Small intestine (tissue), 16 donors: ENCODE measurements around the gene CENPVL1. TPM values are rescaled to one million over a fixed set of nuclear protein-coding genes. Genes with fewer than 3 reads are reported as not detected.
"Not testable (repeated sequence)": the region's sequence is repeated elsewhere in the genome, so short reads cannot be mapped to it uniquely, and the experiment has no call there.

ENCODE experiments used
- DNase-seq, 2 donors: peaks; one replicate each; pipeline versions ENCODE4 v3.0.0 to v3.0.0-alpha.2; 2013
- FAIRE-seq: peaks from 2 replicates; lab custom pipeline; 2012; peaks lifted over from hg19 to GRCh38; lab: Jason Lieb, UNC
- H3K27ac ChIP-seq, 3 donors: one replicate each; pipeline ENCODE4 v1.5.1; 2013; ENCODE audit warnings: low read length in 2 of 3, mild to moderate bottlenecking in 2 of 3, control low read depth in 1 of 3, inconsistent platforms in 1 of 3, low read depth in 1 of 3, moderate library complexity in 1 of 3
- H3K27me3 ChIP-seq, 3 donors: one replicate each; pipeline ENCODE4 v1.6.1; 2013; ENCODE audit warnings: low read length in 3 of 3, inconsistent platforms in 1 of 3; ENCODE audit not compliant: control insufficient read depth in 3 of 3, insufficient read depth in 3 of 3
- H3K36me3 ChIP-seq, 3 donors: one replicate each; pipeline ENCODE4 v1.6.1; 2013; ENCODE audit warnings: low read length in 3 of 3, inconsistent platforms in 1 of 3, low read depth in 1 of 3, mild to moderate bottlenecking in 1 of 3, moderate library complexity in 1 of 3; ENCODE audit not compliant: control insufficient read depth in 3 of 3, insufficient read depth in 2 of 3
- H3K4me1 ChIP-seq, 3 donors: one replicate each; pipeline ENCODE4 v1.6.1; 2013; ENCODE audit warnings: low read length in 2 of 3, inconsistent platforms in 1 of 3, low read depth in 1 of 3, mild to moderate bottlenecking in 1 of 3, moderate library complexity in 1 of 3; ENCODE audit not compliant: control insufficient read depth in 3 of 3, insufficient read depth in 2 of 3
- H3K4me3 ChIP-seq, 3 donors: one replicate each; pipeline ENCODE4 v1.5.1; 2013; ENCODE audit warnings: low read length in 3 of 3, control low read depth in 1 of 3, inconsistent platforms in 1 of 3, low read depth in 1 of 3, mild to moderate bottlenecking in 1 of 3, moderate library complexity in 1 of 3
- H3K9me3 ChIP-seq, 2 donors: one replicate each; pipeline ENCODE4 v1.6.1; 2013; ENCODE audit warnings: low read depth in 1 of 2, low read length in 1 of 2; ENCODE audit not compliant: control insufficient read depth in 2 of 2, insufficient read depth in 1 of 2
- WGBS, 3 donors: extraction: QIAGEN DNeasy Blood & Tissue Kit; methylation state at CpG; one replicate each; pipeline ENCODE4 v1.1.7; 2013; 5-methylcytosine and 5-hydroxymethylcytosine counted together
- long read RNA-seq, 10 donors: transcript quantifications; one replicate each; lab custom pipeline, GENCODE V29; 2026
- polyA plus RNA-seq, 4 donors: library from polyadenylated mRNA; stranded (reverse) in 3 of 4; unstranded in 1 of 4; fragments of 200-250 nt in 3 of 4; fragments of 120-200 nt in 1 of 4; gene quantifications; one replicate each; pipeline versions ENCODE4 v1.2.1 to v1.2.3, GENCODE V29; 2013
- donor health status: healthy with polysubstance abuse.
- donor health status: control.
- donor health status: control.
- donor health status: Bipolar disorder and iron deficiency.
- donor health status: healthy.

CENPVL1 gene
- polyA plus RNA-seq = under 1 TPM in 2 of 4 donors, not detected in 2; 0.03 to 0.42 TPM
- long read RNA-seq, donor 1 = 0 reads
- long read RNA-seq, donor 2 = 0 reads
- long read RNA-seq, donor 3 = 0 reads
- long read RNA-seq, donor 4 = 0 reads
- long read RNA-seq, donor 5 = 0 reads
- long read RNA-seq, donor 6 = 0 reads
- long read RNA-seq, donor 7 = 0 reads
- long read RNA-seq, donor 8 = 0 reads
- long read RNA-seq, donor 9 = 0 reads
- long read RNA-seq, donor 10, partial matches to known transcripts = 0 of 1 reads
- long read RNA-seq, donor 10, other reads (novel, unspliced or antisense) = 0 of 1 reads

DNA sequence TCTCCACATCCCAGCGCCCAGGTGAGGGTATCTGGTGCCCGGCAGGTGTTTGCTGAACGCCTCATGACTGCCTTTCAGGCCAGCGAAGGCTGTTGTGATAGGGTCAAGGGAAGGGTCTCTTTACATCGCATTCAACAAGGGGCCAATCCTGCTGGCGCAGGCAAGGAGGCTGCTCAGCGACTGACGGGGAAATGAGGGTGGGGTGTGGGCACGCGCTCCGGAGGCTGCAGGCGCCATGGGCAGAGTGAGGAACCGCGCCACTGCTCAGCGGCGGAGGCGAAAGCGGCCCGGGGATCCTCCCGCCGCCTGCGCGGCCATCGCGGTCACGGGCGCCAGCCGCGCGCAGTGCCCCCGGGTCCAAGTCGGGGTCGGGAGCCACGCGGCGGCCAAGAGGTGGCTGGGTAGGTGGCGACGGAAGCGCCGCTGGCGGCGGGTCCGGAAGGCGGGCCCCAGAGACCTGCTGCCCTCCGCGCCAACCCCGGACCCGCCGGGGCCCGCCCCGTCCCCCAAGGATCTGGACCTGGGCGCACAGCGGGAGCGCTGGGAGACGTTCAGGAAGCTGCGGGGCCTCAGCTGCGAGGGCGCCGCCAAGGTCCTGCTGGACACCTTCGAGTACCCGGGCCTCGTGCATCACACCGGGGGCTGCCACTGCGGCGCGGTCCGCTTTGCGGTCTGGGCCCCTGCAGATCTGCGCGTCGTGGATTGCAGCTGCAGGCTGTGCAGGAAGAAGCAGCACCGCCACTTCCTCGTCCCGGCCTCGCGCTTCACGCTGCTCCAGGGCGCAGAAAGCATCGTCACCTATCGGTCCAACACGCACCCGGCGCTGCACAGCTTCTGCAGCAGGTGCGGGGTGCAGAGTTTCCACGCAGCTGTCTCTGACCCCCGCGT lies at the start of gene CENPVL1:
CENPVL1 (plus strand) TSS at position 236 of the 888 bp plus-strand sequence; CDS start at position 236, 0 bp downstream.
- WGBS, 3 donors = no CpG with 5 or more reads among the region's 87 CpGs
- H3K9me3 ChIP-seq, DNase-seq, H3K4me3 ChIP-seq, FAIRE-seq, H3K36me3 ChIP-seq, H3K27me3 ChIP-seq, H3K27ac ChIP-seq, H3K4me1 ChIP-seq: not testable (repeated sequence)

DNA sequence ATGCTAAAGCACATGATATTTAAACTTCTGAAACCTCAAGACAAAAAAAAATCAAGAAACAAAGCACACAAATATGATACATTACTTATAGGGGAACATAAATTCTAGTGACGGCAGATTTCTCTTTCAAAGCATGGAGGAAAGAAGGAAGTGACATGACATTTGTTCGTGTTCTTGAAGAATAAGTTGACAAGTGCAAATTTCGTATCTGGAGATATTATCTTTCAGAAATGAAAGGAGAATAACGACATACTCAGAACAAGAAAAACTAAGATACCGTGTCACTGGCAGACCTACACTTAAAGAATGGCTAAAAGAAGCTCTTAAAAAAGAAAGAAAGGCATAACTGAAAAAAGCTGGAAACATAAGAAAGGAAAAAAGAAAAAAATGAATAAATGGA lies 44.3 kb upstream of the CENPVL1 start:
- no peaks in the 10 kb centered on the region for H3K27me3 ChIP-seq
- WGBS, 3 donors = 59 to 78% (median 61%) methylated on average over 5 of the region's 5 CpGs
- H3K4me3 ChIP-seq = no peak overlapping the region
- H3K4me1 ChIP-seq = no peaks in the 10 kb centered on the region
- FAIRE-seq (no peak), DNase-seq (no peak)
- no peak overlapping the region for H3K27ac ChIP-seq
- H3K9me3 ChIP-seq = no peaks in the 10 kb centered on the region
- no peaks in the 10 kb centered on the region for H3K36me3 ChIP-seq

DNA sequence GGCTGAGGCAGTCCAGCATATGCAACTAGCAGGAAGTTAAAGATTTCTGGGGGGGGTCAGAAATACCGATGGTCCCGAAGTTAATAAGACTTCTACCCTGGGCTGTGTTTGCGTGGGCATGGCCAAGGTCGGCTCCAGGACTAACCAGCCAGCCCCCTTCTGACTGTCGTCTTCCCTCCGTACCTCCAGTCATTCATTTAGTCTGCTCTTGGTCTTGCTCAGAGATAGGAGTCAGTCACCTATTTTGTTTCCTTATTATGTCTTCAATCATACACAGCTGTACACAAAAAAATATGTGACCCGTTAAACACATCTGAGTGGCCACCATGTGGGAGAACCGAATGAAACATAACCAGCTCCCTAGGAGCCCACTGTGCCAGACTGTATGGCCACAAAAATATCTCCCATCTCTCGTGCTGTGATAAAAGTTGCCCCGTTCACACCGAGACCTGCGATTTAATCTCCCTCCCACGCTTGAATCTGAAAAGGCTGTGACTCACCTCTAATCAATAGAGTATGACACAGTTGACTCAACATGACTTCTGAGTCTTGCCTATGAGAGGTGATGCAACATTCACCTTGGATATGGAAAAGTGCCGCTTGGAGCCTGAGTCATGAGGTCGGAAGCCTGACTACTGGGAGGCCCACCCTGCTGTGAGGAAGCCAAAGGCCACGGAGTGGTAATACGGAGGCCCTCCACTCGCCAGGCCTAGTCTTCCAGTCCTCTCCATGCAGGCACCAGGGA lies 30.5 kb upstream of the CENPVL1 start:
- not testable (repeated sequence) for H3K4me3 ChIP-seq, FAIRE-seq, H3K36me3 ChIP-seq, H3K4me1 ChIP-seq, H3K27ac ChIP-seq, DNase-seq, H3K27me3 ChIP-seq, H3K9me3 ChIP-seq
- WGBS, 3 donors = no CpG with 5 or more reads among the region's 18 CpGs

DNA sequence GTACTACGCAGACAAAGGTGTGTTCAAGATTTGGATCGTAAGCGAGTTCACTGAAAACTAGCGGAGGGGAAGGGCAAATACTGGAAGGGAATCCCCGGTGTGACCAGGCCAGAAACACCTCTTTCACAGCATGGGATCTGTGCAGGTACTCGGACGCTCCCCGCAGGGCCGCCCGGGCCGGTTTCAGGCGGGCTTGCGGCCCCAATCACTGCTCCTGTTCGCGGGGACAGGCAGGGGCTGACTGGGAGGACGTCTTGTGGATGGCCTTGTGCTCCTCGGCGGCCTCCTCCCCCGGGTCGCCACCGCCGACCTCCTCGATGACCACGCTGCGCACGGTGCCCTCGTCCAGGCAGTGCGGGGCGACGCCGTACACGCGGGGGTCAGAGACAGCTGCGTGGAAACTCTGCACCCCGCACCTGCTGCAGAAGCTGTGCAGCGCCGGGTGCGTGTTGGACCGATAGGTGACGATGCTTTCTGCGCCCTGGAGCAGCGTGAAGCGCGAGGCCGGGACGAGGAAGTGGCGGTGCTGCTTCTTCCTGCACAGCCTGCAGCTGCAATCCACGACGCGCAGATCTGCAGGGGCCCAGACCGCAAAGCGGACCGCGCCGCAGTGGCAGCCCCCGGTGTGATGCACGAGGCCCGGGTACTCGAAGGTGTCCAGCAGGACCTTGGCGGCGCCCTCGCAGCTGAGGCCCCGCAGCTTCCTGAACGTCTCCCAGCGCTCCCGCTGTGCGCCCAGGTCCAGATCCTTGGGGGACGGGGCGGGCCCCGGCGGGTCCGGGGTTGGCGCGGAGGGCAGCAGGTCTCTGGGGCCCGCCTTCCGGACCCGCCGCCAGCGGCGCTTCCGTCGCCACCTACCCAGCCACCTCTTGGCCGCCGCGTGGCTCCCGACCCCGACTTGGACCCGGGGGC lies 28.2 kb upstream of the CENPVL1 start:
- WGBS, 3 donors = no CpG with 5 or more reads among the region's 88 CpGs
- H3K27me3 ChIP-seq, H3K27ac ChIP-seq, H3K4me1 ChIP-seq, FAIRE-seq, DNase-seq, H3K36me3 ChIP-seq, H3K9me3 ChIP-seq, H3K4me3 ChIP-seq: not testable (repeated sequence)

DNA sequence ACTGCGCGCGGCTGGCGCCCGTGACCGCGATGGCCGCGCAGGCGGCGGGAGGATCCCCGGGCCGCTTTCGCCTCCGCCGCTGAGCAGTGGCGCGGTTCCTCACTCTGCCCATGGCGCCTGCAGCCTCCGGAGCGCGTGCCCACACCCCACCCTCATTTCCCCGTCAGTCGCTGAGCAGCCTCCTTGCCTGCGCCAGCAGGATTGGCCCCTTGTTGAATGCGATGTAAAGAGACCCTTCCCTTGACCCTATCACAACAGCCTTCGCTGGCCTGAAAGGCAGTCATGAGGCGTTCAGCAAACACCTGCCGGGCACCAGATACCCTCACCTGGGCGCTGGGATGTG lies 27.6 kb upstream of the CENPVL1 start, which contains the start of gene CENPVL2:
CENPVL2 (minus strand) TSS at position 112 of the 343 bp plus-strand sequence; CDS start at position 112, 0 bp downstream.
- not testable (repeated sequence) for H3K27ac ChIP-seq, DNase-seq, H3K9me3 ChIP-seq, H3K4me1 ChIP-seq, H3K27me3 ChIP-seq, H3K36me3 ChIP-seq, FAIRE-seq, H3K4me3 ChIP-seq
- no CpG with 5 or more reads among the region's 30 CpGs for WGBS, 3 donors

DNA sequence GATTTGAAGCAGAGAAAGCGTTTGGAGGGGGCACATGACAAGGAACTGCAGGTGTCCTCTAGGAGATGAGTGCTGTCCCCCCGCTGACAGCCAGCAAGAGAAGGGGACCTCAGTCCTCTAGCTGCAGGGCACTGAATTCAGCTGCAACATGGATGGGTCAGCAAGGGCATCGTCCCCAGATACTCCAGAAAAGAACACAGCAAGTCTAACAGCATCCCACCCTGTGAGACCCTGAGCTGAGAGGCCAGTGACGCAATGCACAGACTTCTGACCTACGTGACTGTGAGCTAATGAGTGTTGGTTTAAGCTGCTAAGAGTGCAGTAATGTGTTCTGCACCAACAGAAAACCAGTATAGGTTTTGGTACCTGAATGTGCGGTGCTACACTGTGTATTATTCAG lies 16.1 kb upstream of the CENPVL1 start:
- H3K9me3 ChIP-seq = no peaks in the 10 kb centered on the region
- WGBS, 3 donors = 65 to 77% (median 75%) methylated on average over 6 of the region's 6 CpGs
- FAIRE-seq = no peak
- DNase-seq = no peak
- H3K27me3 ChIP-seq = no peaks in the 10 kb centered on the region
- H3K4me1 ChIP-seq = no peaks in the 10 kb centered on the region
- H3K36me3 ChIP-seq = no peaks in the 10 kb centered on the region
- H3K4me3 ChIP-seq = no peak overlapping the region
- no peak overlapping the region for H3K27ac ChIP-seq

DNA sequence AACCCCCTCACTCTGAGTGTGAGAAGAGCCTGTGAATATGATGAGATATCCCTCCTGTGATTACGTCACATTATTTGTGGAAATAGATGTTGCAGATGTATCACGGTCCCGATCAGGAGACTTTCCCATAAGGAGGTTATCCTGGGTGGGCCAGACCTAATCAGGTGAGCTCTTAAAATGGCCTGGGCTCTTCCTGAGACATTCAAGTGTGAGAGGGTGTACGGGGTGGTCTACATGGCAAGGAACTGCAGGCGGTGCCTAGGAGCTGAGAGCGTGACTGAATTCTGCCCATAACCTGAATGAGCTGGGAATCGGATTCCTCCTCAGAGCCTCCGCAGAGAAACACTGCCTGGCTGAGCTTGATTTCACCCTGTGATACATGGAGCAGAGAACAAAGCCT lies 12.9 kb upstream of the CENPVL1 start:
- Histone ChIP-seq H3K9me3 (no peaks in the 10 kb centered on the region), H3K27me3 (peaks cover 0 to 2% (median 0%) of the 10 kb centered on the region in 3 donors), H3K4me3 (no peak overlapping the region), H3K36me3 (no peaks in the 10 kb centered on the region), H3K27ac (no peak overlapping the region), H3K4me1 (no peaks in the 10 kb centered on the region)
- FAIRE-seq (no peak), DNase-seq (no peak)
- 87 to 90% (median 89%) methylated on average over 8 of the region's 8 CpGs for WGBS, 3 donors
